ENCODE measurements around the gene MPRIP.

The MPRIP gene

GRCh38 chr17:17237026-17237799, 195.0 kb downstream of the MPRIP start, which contains the start of gene FLCN (continued):
- TF ChIP-seq ZBTB49 (tag by site-specific recombination; IDR thresholded peaks at IDR 0.05; ENCODE audit: low read depth): no peak
- TF ChIP-seq ZNF777 (tag by site-specific recombination; IDR thresholded peaks at IDR 0.05; ENCODE audit: borderline replicate concordance): peak; percentile 91
- no peak for TF ChIP-seq ZNF433 (tag by site-specific recombination; IDR thresholded peaks at IDR 0.05; ENCODE audit: low read depth)
- no peak for TF ChIP-seq BCL6B (tag by site-specific recombination; IDR thresholded peaks at IDR 0.05)
- no peak for TF ChIP-seq ZNF280D (tag by site-specific recombination; IDR thresholded peaks at IDR 0.05)
- TF ChIP-seq BCL11B (tag by site-specific recombination; IDR thresholded peaks at IDR 0.05; ENCODE audit: low read depth): no peak
- no peak for TF ChIP-seq ZNF398 (tag by site-specific recombination; IDR thresholded peaks at IDR 0.05)
- TF ChIP-seq HIC1 (tag by site-specific recombination; IDR thresholded peaks at IDR 0.05): no peak
- peak; percentile 58; the same call in 1 of the 2 replicates for TF ChIP-seq PATZ1 (tag by site-specific recombination; IDR thresholded peaks at IDR 0.05)
- no peak for TF ChIP-seq SCRT1 (tag by site-specific recombination; IDR thresholded peaks at IDR 0.05; ENCODE audit: borderline replicate concordance)
- TF ChIP-seq ZNF571 (tag by site-specific recombination; IDR thresholded peaks at IDR 0.05): no peak
- no peak for TF ChIP-seq ZNF48 (tag by site-specific recombination; IDR thresholded peaks at IDR 0.05)
- no peak for TF ChIP-seq PRDM1 (tag by site-specific recombination; IDR thresholded peaks at IDR 0.05)
- peak; percentile 53; the same call in 1 of the 2 replicates for TF ChIP-seq ZSCAN5A (tag by site-specific recombination; IDR thresholded peaks at IDR 0.05)
- TF ChIP-seq ZNF239 (tag by site-specific recombination; IDR thresholded peaks at IDR 0.05): no peak
- TF ChIP-seq ZNF670 (tag by site-specific recombination; IDR thresholded peaks at IDR 0.05; ENCODE audit: low read depth): no peak
- TF ChIP-seq ZNF121 (tag by site-specific recombination; IDR thresholded peaks at IDR 0.05): no peak
- TF ChIP-seq ZNF223 (tag by site-specific recombination; IDR thresholded peaks at IDR 0.05): no peak
- TF ChIP-seq ZNF530 (tag by site-specific recombination; IDR thresholded peaks at IDR 0.05; ENCODE audit: low read depth): no peak
- no peak for TF ChIP-seq ZNF37A (tag by site-specific recombination; IDR thresholded peaks at IDR 0.05)
- no peak for TF ChIP-seq IKZF3 (tag by site-specific recombination; IDR thresholded peaks at IDR 0.05)
- no peak for TF ChIP-seq ZNF292 (tag by site-specific recombination; IDR thresholded peaks at IDR 0.05; ENCODE audit: borderline replicate concordance, low read depth)
- TF ChIP-seq ZNF626 (tag by site-specific recombination; IDR thresholded peaks at IDR 0.05): no peak
